ENCODE data around the gene KLHDC8A.

KLHDC8A gene

DNA sequence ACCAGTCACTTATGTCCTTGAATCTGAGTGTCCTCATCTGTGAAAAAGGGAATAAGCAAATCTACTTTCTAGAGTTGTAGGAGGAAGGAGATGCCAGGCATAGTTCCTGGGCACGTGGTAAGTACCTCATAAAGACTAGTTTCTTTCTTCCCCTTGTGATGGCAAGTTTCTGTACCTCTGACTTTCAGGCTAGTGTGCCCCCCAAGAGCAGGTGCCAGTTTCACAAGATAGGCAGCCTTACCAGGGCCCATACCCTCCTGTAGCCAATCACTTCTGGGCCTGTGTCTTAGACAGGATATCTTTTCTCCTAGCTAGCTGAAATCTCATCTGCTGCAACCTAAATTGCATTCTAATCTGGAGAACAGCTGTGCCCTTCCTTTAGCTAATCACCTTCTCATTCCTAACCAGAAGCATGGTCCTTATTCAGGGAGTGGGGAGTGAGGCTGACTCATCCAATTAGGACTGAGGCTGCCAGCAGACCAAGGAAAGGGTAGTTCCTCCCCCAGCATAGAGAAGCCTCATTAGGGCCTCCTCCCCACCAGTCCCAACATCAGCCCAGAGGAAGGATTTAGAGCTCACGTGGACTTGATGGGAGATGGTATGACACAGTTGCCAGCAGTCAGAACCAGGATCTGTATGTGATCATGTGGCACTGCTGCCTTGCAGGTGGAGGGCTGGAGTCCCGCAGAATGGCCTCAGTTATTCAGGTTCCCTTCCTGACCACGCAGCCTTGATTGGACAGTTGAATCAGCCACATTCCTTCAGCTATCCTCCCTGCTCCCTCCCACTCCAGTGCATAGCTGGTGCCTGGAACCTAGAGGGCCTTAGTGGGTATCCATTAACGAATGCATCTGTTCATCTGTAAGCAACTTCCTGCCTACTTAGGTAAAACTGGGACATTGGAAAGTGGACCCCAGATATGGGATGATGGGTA is 7.9 kb downstream of the KLHDC8A start:
- Histone ChIP-seq H3K4me3 (no peak overlapping the region), H3K27ac (no peak overlapping the region)

DNA sequence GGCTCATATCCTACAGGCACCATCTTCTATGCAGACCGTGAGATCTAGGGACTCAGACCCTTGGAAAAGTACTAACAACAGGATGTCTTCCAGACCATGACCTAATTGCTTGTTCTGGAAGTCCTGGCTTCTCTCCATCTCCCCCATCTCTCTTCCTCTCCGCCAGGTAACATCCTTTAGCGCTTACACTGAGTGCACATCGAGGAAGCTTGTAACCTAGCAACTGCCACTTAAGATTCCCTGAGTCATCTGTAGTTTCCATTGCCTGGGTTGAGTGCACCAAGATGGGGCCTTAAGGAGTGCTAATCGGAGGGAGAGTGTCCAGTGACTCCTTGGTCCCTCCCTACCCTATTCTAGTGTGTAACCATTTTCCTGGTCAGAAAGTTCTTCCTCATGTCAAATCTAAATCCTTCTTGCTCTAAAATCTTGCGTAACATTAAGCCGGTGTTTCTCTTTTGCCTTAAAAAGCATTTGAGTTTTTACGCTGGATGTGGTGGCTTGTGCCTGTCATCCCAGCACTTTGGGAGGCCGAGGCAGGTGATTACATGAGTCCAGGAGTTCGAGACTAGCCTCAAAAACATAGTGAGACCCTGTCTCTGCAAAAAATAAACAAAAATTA is 9.7 kb downstream of the KLHDC8A start:
- H3K27ac ChIP-seq = no peak overlapping the region
- no peak overlapping the region for H3K4me3 ChIP-seq

DNA sequence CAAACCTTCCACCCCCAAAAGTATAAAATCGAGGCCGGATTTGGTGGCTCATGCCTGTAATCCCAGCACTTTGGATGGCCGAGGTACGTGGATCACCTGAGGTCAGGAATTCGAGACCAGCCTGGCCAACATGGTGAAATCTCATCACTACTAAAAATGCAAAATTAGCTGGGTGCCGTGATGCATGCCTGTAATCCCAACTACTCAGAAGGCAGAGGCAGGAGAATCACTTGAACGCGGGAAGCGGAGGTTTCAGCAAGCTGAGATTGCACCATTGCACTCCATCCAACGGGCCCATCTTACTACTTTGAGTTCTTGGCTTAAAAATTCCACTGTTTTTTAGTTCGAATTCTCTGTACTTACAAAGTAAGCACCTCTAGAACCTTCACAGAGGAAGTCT is 11.0 kb downstream of the KLHDC8A start:
- Histone ChIP-seq H3K27ac (no peak overlapping the region), H3K4me3 (no peak overlapping the region)

DNA sequence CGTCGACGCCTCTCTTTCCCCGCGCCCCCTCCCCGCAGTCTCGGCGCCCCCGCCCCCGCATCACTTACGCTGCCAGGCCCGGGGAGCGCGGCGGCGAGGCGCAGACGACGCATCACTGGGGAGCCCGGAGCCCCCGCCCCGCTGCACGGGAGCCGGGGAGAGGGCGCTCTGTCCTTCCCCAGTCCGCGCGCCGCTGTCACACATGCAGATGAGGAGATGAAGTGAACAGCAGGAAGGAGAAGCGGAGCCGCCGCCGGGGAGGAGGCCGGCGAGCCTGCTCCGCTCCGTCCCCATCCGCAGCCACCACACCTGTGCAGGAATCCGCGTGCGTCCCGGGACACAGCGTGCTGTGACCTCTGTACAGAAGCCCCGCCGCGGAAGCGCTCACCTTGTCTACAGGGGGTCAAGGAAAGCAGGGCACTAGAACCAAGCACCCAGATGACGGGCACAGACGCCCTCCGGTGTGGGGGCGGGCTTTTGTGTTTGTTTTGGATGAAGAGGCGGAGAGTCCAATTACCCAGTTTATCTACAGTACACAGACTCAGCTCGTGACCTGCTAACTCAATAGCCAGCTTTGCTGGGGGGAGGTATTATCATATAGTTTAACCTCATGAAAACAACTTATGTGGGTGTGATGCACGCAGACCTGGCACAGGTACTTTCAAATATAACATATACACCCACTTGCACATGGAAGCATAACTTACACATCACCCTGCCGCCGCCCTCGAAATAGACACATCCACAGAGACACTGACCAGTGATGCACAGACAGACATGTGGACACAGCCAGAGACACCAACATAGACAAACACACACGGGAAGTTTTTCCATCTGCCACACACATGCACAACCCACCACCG is 12.4 kb downstream of the KLHDC8A start:
- peak overlapping the region in 5 of 7 experiments; percentile 3 to 38 (median 12) for H3K4me3 ChIP-seq
- H3K27ac ChIP-seq = no peak overlapping the region

DNA sequence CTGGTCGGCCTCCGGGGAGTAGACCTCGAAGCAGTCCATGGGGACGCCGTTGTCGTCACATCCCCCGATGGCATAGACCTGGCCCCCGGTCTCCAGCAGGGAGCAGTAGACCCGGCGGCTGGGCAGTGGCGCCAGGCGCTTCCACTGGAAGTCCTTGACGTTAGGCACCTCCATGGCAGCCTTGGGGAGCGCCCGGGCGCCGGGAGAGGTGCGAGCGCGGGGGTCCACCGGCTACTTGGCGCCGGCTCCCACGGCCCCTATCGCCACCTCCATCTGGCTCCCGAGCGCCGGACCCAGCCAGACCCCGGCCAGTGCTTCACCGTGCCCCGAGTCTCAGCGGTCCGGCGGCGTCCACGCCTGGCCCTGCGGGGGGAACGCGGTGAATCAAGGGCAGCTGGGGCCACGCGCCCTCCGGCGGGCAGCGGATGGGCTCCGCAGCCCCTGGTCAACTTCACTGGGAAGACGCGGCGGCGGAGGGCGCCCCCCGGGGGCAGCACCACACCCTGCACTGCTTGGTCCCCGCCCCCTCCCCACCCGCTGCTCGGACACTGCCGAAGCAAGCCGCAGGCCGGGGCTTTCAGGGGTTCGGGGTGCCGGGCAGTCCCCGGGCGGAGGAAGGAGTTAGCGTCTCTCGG is 13.2 kb downstream of the KLHDC8A start:
- no peak overlapping the region for H3K27ac ChIP-seq

DNA sequence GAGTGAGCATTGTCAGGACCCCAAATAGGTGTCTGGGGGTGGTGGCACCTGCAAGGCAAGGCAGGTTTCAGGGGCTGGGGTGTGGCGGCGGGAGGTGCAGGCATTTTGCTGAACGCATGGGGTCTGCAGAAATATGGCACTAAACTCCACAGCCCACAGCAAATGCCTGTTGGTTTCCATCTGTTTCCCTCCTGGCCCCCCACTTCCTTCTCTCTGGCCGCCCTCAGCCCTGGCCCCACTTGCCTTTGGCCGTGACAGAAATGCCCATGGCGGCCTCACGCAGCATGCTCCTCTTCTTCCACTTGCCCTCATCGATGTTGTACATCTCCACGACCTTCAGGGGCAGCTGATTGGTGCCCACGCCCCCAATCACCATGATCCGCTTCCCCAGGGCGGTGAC is 13.7 kb downstream of the KLHDC8A start:
- H3K27ac ChIP-seq = no peak overlapping the region
- H3K4me3 ChIP-seq = no peak overlapping the region

More for the DNA sequence above, 13.2 kb downstream of the KLHDC8A start:
- peak overlapping the region in 5 of 7 experiments; percentile 3 to 38 (median 12) for H3K4me3 ChIP-seq

DNA sequence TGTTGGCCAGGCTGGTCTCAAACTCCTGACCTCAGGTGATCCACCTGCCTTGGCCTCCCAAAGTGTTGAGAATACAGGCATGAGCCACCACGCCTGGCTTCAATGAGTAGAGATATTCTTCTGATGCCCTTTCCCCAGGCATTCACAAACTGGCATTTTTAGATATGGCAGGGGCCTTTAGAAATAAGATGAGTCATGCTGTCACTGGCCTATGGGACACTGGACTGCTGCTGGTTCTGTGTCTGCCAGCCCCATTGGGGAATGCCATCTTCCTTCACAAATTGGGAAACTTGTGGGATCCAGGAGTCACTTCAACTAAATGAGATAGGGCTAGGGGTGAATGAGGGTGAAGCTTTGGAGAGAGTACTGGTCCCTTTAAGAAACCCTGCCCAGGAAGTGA is 16.0 kb downstream of the KLHDC8A start:
- Histone ChIP-seq H3K27ac (no peak overlapping the region), H3K4me3 (no peak overlapping the region)

DNA sequence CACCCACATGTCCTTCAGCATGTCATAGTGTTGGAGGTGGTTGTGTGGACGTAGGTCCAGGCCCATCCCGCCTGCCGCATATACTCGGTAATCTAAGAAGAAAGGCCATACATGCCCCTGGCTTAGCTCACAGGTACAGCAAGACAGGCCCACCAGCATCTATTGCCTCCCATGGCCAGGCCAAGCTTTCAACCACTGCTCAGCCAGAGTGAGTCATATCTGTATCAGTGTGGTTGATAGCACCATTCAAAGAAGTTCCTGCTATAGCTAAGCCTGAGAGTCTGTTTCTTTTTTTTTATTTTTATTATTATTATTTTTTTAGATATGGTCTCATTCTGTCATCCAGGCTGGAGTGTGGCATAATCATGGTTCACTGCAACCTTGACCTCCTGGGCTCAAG is 17.0 kb downstream of the KLHDC8A start:
- Histone ChIP-seq H3K4me3 (no peak overlapping the region), H3K27ac (no peak overlapping the region)

DNA sequence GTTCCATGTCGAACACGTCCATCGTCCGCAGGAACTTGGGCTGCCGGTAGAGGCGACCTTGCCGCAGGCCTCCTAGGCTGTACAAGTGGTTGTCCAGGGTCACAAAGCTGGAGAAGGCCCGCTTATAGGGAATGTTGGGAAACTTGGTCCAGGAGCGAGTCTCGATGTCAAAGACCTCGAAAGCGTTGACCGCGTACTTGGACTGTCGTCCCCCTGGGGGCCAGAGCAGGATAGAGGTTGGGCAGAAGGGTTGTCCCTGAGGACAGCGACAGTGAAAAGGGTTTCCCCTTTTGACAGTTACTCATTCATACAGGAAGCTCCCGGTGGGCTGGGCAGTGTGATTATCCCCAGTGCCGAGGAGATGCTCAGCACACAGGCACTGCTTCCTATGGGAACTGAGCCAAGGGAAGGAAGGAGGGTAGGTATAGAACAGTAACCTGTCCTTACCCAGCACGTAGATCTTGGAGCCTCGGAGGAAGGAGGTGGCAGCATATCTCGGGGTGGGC is 17.5 kb downstream of the KLHDC8A start:
- H3K27ac ChIP-seq = no peak overlapping the region
- no peak overlapping the region for H3K4me3 ChIP-seq

DNA sequence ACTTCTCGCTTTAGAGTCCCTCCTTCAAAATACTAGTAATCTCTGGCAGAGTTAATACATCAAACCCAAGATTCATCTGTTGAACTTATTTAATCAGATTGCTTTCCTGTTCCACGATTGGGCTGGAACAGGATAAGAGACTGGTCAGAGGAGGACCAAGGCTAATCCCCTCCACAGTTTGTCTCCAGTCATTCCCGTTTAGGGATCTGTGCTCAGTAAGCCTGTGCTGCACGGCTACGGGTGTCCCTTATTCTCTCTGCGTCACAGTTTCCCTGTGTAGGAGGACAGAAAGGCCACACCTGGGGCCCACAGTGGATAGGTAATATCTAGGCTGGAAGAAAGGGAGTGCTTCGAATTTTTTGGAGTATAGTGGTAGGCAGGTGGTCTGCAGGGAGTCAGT is 18.7 kb downstream of the KLHDC8A start:
- Histone ChIP-seq H3K4me3 (no peak overlapping the region), H3K27ac (no peak overlapping the region)

DNA sequence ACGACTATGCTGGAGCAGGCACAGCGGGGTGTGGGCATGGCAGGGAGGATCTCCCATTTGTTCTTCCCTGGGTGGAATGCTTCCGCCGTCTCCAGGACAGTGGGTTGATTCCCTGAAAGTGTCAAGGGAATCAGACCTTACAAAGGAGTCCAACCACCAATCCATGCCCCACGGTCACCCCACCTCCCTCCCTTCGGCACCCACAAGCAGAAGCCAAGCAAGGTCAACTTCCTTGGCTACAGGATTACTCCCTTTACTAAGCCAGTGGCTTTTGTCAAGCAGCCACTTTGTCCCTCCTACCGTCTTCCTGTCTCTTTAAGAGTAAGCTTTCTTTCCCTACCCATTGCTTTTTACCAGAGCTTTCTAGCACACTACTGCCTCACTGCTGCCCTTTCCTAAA is 19.2 kb downstream of the KLHDC8A start:
- H3K4me3 ChIP-seq = no peak overlapping the region
- no peak overlapping the region for H3K27ac ChIP-seq

DNA sequence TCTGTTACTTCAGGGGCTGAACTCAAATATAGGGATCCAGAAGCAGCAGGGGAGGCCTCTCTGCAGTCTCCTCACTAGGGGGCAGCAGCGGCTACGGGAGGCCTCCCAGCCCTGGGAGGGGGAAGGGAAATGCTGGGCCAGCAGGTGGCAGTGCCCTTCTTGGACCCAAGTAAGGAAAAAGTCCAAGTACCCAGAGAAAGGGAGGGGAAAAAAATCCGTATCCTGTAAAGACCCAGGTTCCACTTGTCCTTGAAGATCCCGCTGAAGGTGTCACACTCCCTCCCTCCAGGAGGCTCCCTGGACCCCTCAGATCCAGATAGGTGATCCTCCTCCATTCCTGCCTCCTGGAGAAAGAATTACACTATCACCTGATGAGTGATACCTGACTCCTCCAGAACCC is 21.0 kb downstream of the KLHDC8A start:
- no peak overlapping the region for H3K4me3 ChIP-seq
- no peak overlapping the region for H3K27ac ChIP-seq

DNA sequence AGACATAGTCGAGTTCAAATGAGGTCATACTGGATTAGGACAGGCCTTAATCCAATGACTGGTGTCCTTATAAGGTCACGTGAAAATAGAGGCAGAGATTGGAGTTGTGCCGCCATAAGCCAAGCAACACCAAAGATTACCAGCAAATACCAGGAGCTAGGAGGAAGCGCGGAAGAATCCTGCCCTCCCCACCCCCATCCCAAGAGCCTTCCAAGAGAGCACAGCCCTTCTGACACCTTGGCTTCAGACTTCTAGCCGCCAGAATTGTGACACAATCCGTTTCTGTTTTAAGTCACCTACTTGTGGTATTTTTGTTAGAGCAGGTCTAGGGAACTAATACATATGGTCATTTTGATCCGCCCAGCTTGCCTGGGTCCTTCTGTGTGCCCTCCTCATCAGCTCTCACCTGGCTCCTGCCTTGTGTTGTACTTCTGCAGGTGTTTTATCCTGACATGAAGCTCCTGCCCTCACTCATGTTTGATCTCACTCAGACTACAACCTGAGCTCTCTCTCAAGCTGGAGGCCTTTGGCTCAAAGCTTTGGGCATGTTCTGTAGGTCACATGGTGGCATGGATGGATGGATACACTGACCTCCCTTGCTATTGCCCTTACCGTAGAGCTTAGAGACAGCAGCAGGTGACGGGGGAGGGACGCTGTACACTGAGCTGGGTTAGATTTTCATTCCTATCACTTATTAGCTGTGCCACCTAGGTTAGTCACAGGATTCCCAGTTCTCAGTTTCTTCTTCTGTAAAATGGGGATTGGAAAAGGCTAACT is 24.5 kb downstream of the KLHDC8A start:
- H3K27ac ChIP-seq = no peak overlapping the region
- H3K4me3 ChIP-seq = no peak overlapping the region

DNA sequence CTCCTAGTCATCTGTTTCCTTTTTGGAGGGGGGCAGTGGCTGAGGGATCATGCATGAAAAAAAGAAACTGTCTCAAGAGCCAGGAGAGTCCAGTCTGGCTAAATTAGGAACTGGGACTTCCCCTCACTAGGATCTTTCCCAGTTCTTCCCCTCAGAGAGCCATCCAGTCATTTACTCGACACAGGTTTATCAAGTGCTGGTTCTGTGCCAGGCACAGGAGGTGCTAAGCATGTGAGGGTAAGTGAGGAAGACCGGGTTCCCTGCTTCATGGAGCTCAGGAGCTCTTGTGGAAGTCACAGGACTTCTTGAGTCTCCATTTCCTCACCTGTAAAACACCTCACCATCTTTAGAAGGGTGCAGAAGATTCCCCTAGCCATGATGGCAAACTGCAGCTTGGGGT is 26.6 kb downstream of the KLHDC8A start:
- H3K4me3 ChIP-seq = no peak overlapping the region
- H3K27ac ChIP-seq = no peak overlapping the region

DNA sequence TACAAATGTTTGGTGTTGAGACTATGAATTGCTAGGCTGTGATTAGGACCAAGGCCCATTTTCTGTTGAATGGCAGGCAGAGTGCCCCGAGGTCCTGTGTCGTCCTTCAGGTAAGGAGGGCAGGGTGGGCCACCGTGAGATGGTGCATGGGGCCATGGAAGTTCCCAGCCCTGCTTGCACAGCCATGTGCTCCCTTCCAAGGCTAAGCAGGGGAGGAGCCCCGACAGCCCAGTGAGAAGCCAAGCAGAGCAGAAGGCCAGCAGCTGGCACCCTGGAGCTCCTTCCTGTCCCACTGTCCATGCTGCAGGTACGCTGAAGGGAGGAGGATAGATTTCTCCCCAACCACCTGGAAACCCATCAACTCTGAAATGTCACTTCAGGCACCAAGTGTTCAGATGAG is 27.0 kb downstream of the KLHDC8A start:
- Histone ChIP-seq H3K4me3 (no peak overlapping the region), H3K27ac (no peak overlapping the region)

DNA sequence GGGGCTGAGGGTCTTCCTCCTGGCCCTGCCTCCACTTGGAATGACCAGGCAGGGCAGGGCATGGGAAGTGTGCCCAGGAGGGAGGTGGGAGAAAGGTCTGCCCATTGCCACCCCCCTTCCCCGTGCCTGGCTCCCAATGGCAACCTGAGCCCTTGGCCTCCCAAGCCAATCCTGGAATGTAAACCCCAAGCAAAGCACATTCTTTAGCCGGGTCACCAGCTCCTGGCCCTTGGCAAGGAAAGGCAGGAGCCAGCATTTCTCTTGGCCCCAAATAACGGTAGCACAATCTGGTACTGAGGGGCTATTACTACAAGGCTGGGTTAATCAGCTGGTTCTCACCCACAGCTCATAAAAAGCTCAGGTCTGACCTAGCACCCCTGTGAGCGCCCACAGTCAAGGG is 28.2 kb downstream of the KLHDC8A start:
- Histone ChIP-seq H3K27ac (no peak overlapping the region), H3K4me3 (no peak overlapping the region)

DNA sequence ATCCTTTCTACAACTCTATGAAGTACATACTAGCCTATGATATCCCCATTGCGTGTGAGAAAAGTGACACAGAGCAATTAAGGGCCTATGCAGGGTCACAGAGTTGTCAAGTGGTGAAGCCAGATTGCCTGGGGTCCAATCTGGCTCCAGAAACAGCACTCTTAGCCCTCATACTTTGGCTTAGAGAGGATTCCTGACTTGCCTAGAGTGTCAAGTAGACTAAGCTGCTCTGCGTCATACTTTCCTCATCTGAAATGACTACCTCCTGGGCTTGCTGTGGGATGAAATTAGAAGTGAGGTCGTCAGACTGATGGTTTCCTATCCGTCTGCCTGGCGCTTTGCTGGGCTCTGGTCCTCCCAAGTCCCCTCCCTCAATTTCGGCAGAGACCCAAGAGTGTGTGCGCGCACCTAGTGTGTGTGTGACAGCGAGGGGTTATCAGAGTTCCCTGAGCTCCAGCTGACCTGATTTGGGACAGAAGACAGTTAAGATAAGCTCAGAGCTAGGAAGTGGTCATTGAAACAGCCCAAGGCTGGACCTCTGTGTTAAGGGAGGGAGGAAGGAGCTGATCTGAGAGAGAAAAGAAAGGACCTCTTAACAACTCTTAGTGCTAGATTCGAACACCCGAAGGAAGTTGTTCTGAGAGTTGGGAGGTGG is 29.8 kb downstream of the KLHDC8A start:
- Histone ChIP-seq H3K4me3 (no peak overlapping the region), H3K27ac (no peak overlapping the region)

DNA sequence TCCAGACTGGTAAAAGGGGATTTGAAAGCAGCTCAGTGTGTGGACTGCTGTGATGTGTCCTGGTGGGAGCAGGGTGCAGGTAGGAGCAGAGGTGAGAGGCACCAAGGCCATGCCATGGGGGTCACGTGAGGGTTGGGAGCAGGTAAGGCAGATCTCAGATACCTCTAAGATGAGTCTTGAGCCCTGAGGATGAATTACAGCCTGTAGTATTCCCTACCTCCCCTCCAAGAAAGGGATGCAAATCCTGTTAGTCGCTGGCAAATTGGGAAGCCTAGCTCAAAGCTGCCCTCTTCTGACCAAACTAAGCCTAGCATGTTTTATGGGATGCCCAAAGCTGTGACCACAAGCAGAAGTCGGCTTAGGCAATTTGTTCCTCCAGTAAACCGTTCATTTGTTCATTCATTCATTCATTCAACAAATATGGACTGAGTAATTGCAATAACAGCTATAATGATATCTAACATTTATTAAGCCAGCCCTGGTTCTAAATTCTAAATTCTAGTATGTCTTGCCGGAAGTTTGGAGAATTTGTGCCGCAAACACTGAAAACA is 31.3 kb downstream of the KLHDC8A start:
- H3K4me3 ChIP-seq = no peak overlapping the region
- H3K27ac ChIP-seq = no peak overlapping the region

Data from skin epidermis (tissue), 12 donors.